SU-DHL-6 (cell line): ENCODE results near the gene KDM4F.

ENCODE experiments used
- EZH2phosphoT487 ChIP-seq: fragments of 200-600 bp; sonication (generic), shearing (Covaris generic); conservative IDR thresholded peaks from 2 replicates; pipeline ENCODE4 v1.6.1; 2018; ENCODE audit warnings: mild to moderate bottlenecking, antibody characterized with exemption, low read length, moderate library complexity, mixed read lengths
- TF ChIP-seq, protein P1 (sequence below): fragments of 200-600 bp; sonication (generic); IDR thresholded peaks from one replicate; pipeline ENCODE4 v1.5.1; 2017; ENCODE audit warnings: antibody characterized with exemption, mild to moderate bottlenecking, low read length, moderate library complexity; ENCODE audit not compliant: insufficient read depth, poor library complexity, severe bottlenecking

DNA sequence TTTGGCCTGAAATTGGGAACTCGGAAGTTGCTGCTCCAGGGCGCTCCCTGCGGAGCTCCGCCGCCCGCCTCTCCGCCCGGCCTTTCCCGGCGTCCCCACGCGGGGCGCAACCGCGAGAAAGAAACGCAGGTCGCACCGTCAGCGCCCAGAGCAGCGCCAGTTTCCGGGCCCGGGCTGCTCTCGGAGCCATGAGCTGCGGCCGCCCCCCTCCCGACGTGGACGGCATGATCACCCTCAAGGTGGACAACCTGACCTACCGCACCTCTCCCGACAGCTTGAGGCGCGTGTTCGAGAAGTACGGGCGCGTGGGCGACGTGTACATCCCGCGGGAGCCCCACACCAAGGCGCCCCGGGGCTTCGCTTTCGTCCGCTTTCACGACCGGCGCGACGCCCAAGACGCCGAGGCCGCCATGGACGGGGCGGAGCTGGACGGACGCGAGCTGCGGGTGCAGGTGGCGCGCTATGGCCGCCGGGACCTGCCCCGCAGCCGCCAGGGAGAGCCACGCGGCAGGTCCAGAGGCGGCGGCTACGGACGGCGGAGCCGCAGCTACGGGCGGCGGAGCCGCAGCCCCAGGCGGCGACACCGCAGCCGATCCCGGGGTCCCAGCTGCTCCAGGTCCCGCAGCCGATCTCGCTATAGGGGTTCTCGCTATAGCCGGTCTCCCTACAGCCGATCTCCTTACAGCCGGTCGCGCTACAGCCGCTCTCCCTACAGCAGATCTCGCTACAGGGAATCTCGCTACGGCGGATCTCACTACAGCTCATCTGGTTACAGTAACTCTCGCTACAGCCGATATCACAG lies 18.0 kb downstream of the KDM4F start:
- TF ChIP-seq, protein P1, sequence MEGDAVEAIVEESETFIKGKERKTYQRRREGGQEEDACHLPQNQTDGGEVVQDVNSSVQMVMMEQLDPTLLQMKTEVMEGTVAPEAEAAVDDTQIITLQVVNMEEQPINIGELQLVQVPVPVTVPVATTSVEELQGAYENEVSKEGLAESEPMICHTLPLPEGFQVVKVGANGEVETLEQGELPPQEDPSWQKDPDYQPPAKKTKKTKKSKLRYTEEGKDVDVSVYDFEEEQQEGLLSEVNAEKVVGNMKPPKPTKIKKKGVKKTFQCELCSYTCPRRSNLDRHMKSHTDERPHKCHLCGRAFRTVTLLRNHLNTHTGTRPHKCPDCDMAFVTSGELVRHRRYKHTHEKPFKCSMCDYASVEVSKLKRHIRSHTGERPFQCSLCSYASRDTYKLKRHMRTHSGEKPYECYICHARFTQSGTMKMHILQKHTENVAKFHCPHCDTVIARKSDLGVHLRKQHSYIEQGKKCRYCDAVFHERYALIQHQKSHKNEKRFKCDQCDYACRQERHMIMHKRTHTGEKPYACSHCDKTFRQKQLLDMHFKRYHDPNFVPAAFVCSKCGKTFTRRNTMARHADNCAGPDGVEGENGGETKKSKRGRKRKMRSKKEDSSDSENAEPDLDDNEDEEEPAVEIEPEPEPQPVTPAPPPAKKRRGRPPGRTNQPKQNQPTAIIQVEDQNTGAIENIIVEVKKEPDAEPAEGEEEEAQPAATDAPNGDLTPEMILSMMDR = no peak
- TF ChIP-seq EZH2phosphoT487 = no peak
